GM21528 (cell line): Measurements from ENCODE around the gene KRT83.
A peak's percentile ranks its signal among the peaks of the same experiment; 100 is the strongest.
"Not testable (repeated sequence)": the region's sequence is repeated elsewhere in the genome, so short reads cannot be mapped to it uniquely, and the experiment has no call there.

Source experiments
- ATAC-seq: cut with Tn5 transposase; IDR thresholded peaks from one replicate; pipeline ENCODE4 v1.9.1; 2021; ENCODE audit warnings: mild to moderate bottlenecking, moderate library complexity; ENCODE audit not compliant: unreplicated experiment, low FRiP score

The KRT83 gene

GRCh38 chr12:52312086-52312485, 9.1 kb downstream of the KRT83 start:
- no peak for ATAC-seq

GRCh38 chr12:52311285-52311648, 9.9 kb downstream of the KRT83 start:
- no peak for ATAC-seq

GRCh38 chr12:52310622-52311284, 10.4 kb downstream of the KRT83 start:
- ATAC-seq, result no peak

GRCh38 chr12:52308806-52309425, 12.3 kb downstream of the KRT83 start:
- no peak for ATAC-seq

- no peak for ATAC-seq
Observed at GRCh38 chr12:52307836-52308805, 13.1 kb downstream of the KRT83 start.

- ATAC-seq, result no peak
Observed at GRCh38 chr12:52306731-52307130, 14.5 kb downstream of the KRT83 start.

- ATAC-seq, result no peak
Observed at GRCh38 chr12:52305921-52306705, 15.1 kb downstream of the KRT83 start.

GRCh38 chr12:52304941-52305411, 16.2 kb downstream of the KRT83 start:
- peak; percentile 71 for ATAC-seq

GRCh38 chr12:52302242-52302914, 18.8 kb downstream of the KRT83 start:
- ATAC-seq, result not testable (repeated sequence)

GRCh38 chr12:52301721-52302120, 19.5 kb downstream of the KRT83 start:
- ATAC-seq, result not testable (repeated sequence)

GRCh38 chr12:52300796-52301691, 20.2 kb downstream of the KRT83 start:
- no peak for ATAC-seq

GRCh38 chr12:52298677-52299190, 22.5 kb downstream of the KRT83 start:
- ATAC-seq, result no peak

- no peak for ATAC-seq
Observed at GRCh38 chr12:52296572-52297215, 24.5 kb downstream of the KRT83 start.

GRCh38 chr12:52295663-52296062, 25.5 kb downstream of the KRT83 start:
- ATAC-seq, result no peak

GRCh38 chr12:52294803-52295202, 26.4 kb downstream of the KRT83 start:
- no peak for ATAC-seq

- ATAC-seq, result no peak
Observed at GRCh38 chr12:52293926-52294325, 27.3 kb downstream of the KRT83 start.

GRCh38 chr12:52291267-52291935, 29.8 kb downstream of the KRT83 start, which contains the start of gene KRT81:
Gene KRT81 (minus strand): TSS chr12:52291534. CDS start chr12:52291465, 69 bp downstream.
- ATAC-seq, result no peak
